ENCODE data around the gene KSR1. TPM values are rescaled to one million over a fixed set of nuclear protein-coding genes. Genes with fewer than 3 reads are reported as not detected.

Gene KSR1
- total RNA-seq, 6 experiments from 2014 or later = 5.9 to 12.9 (median 8.7) TPM

GRCh38 chr17:27514595-27515413 lies 58.6 kb downstream of the KSR1 start:
- Histone ChIP-seq H3K9me3 (no peaks in the 10 kb centered on the region), H3K4me3 (no peak overlapping the region), H3K36me3 (no peaks in the 10 kb centered on the region), H3K4me1 (no peaks in the 10 kb centered on the region), H3K27me3 (no peaks in the 10 kb centered on the region), H3K27ac (no peak overlapping the region)
- ATAC-seq = no peak
- TF ChIP-seq CTCF (IDR thresholded peaks at IDR 0.05) (no peak), POLR2A (IDR thresholded peaks at IDR 0.05) (no peak)
- 84% methylated on average over 6 of the region's 7 CpGs for WGBS (ENCODE audit: insufficient coverage, low coverage, low lambda C conversion rate, missing lambda C conversion rate)
- DNase-seq = no peak
- intact Hi-C loops (cut with DNase I) = no loop called here

GRCh38 chr17:27518048-27518447 lies 61.8 kb downstream of the KSR1 start:
- Histone ChIP-seq H3K4me3 (no peak overlapping the region), H3K36me3 (no peaks in the 10 kb centered on the region), H3K4me1 (no peaks in the 10 kb centered on the region), H3K27ac (no peak overlapping the region), H3K9me3 (no peaks in the 10 kb centered on the region), H3K27me3 (no peaks in the 10 kb centered on the region)
- DNase-seq (no peak), ATAC-seq (no peak)
- no peak for TF ChIP-seq CTCF (IDR thresholded peaks at IDR 0.05)
- no peak for TF ChIP-seq POLR2A (IDR thresholded peaks at IDR 0.05)
- intact Hi-C loops (cut with DNase I) = no loop called here
- 85% methylated on average over 3 of the region's 3 CpGs for WGBS (ENCODE audit: insufficient coverage, low coverage, low lambda C conversion rate, missing lambda C conversion rate)

- DNase-seq (no peak), ATAC-seq (no peak)
- Histone ChIP-seq H3K4me1 (no peaks in the 10 kb centered on the region), H3K9me3 (no peaks in the 10 kb centered on the region), H3K36me3 (no peaks in the 10 kb centered on the region), H3K27me3 (no peaks in the 10 kb centered on the region), H3K4me3 (no peak overlapping the region), H3K27ac (no peak overlapping the region)
- intact Hi-C loops (cut with DNase I) = no loop called here
- WGBS (ENCODE audit: insufficient coverage, low coverage, low lambda C conversion rate, missing lambda C conversion rate) = 65% methylated on average over 8 of the region's 13 CpGs
- TF ChIP-seq CTCF (IDR thresholded peaks at IDR 0.05) (no peak), POLR2A (IDR thresholded peaks at IDR 0.05) (no peak)
These were observed 62.6 kb downstream of the KSR1 start for GRCh38 chr17:27518545-27519521.

- Histone ChIP-seq H3K27ac (no peak overlapping the region), H3K27me3 (no peaks in the 10 kb centered on the region), H3K4me1 (no peaks in the 10 kb centered on the region), H3K9me3 (no peaks in the 10 kb centered on the region), H3K4me3 (no peak overlapping the region), H3K36me3 (no peaks in the 10 kb centered on the region)
- intact Hi-C loops (cut with DNase I) = no loop called here
- ATAC-seq (no peak), DNase-seq (no peak)
- WGBS (ENCODE audit: insufficient coverage, low coverage, low lambda C conversion rate, missing lambda C conversion rate) = 63% methylated on average over 1 of the region's 4 CpGs
- no peak for TF ChIP-seq POLR2A (IDR thresholded peaks at IDR 0.05)
- TF ChIP-seq CTCF (IDR thresholded peaks at IDR 0.05) = no peak
These were observed 63.3 kb downstream of the KSR1 start for GRCh38 chr17:27519550-27519949.
